T follicular helper cell (primary cell): ENCODE data around the gene ERBB4.

Experiments used
- DNase-seq: peaks from one replicate; pipeline ENCODE4 v3.0.0-alpha.2; 2020; ENCODE audit warnings: low read depth
- total RNA-seq, 2 experiments: gene quantifications; one replicate each; lab custom pipeline; 2026; lab: John Stamatoyannopoulos, UW

The ERBB4 gene
- 0.12 to 0.13 reads per million in 2 experiments for total RNA-seq

- no peak for DNase-seq
Measured at GRCh38 chr2:212538305-212539071, at the start of gene ERBB4. TSS of gene ERBB4 (minus strand) at chr2:212538802. CDS start at chr2:212538530, 272 bp downstream.

DNA sequence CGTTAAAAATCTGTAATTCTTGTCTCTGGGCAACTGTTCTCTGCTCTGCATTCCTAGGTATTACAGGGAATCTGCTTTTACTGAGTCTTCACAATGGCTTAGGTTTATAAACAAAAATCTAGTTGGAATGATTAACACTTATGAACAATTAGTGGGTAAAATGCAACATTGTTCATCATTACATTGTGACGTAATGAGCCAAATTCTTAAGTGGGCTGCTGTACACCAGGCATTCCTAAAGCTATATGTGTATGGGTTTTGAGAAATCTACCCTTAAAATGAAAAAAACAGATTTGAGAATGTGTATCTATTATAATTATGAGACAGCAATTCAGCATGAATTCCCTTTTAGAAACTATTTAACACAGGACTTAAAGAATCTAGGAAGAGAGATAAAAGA, 41.5 kb upstream of the ERBB4 start:
- DNase-seq, result no peak

- DNase-seq, result no peak
Measured at GRCh38 chr2:212556296-212556695, 17.7 kb upstream of the ERBB4 start.

DNA sequence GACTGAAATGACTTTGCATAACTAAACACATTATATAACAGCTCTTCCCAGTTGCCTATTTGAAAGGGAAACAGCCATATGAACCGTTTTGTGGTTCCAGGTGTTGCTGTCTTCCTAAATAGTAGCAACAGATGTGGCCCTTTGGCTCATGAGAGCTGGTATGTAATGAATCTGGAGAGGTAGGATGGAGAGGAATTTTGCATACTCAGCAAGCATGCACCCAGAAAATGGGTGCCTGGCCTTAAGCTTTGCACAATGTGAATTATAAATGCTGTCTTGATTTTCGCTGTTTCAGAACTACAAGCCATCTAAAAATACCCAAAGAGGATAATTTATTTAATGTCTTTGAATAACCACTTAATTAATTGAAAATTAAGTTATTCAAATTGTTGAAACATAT, 15.6 kb upstream of the ERBB4 start:
- DNase-seq, result no peak

GRCh38 chr2:212549941-212550340, 11.3 kb upstream of the ERBB4 start:
- no peak for DNase-seq

- no peak for DNase-seq
Measured at GRCh38 chr2:212549463-212549862, 10.9 kb upstream of the ERBB4 start.

- DNase-seq, result no peak
Measured at GRCh38 chr2:212548455-212548819, 9.8 kb upstream of the ERBB4 start.

- no peak for DNase-seq
Measured at GRCh38 chr2:212547716-212548454, 9.3 kb upstream of the ERBB4 start.

DNA sequence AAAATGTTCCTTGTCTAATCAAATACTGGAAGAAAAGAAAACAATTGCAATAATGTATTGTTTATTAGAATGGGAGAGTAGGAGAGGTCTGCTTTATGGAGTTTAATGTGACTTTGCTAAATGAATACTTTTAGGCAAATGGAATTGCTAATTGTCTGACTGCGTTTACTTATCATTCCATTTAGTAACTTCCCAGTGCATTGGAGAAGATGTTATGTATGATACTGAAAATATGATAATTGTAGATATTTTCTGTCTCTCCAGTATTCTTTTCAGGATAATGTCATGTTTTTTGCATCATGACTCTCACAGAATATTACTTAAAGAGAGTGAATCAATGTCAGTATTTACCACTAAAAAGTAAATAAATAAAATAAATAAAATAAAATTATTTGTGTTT, 8.1 kb upstream of the ERBB4 start:
- DNase-seq, result no peak

DNA sequence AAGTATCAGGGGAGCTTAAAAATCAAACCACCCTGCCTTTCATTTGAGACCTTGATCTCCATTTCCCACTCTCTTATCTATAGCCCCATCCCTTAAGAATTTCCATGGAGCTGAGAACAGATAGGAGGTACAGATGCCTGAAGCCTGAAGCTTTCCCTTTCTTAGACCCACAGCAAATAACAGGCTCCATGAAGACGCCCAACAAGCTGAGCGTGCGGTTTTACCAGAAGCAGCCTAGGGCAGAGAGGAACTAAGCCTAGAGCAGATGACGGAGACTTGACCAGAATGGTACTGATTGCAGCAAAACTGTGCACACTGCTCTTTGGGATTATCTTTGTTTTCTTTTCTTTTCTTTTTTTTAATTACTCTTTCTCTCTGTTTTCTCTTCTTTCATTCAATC, 1.7 kb upstream of the ERBB4 start:
- DNase-seq, result no peak

- no peak for DNase-seq
Measured at GRCh38 chr2:212539072-212539880, 674 bp upstream of the ERBB4 start.

DNA sequence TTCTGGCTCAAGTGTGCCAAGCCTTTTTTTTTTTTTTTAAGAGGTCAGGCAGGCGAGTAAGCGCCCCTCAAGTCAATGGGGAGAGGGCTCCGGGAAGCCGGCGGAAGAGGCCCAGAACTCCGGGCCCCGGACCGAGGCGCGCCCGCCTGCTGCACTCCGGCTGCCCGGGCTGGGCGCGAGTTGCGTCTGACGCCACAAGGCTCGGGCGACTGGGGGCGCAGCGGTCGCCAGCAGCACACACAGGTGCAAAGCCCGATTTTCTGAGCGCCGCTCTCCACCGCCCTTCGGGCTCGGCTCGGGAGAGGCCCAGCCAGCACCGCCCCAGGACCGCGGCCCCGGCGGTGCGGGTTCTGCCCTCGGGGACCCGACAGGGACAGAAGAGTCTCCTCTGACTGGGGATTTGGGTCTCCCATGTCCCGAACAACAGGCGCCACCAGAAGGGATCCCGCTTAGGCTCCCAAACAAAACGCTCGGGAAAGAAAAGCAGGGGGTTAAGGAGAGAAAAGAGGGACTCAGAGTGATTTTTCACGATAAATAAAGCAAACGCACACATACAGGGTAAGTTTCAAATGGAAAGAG, 787 bp downstream of the ERBB4 start:
- DNase-seq, result no peak

- no peak for DNase-seq
Measured at GRCh38 chr2:212536817-212537725, 1.5 kb downstream of the ERBB4 start.

- no peak for DNase-seq
Measured at GRCh38 chr2:212535996-212536816, 2.4 kb downstream of the ERBB4 start.

GRCh38 chr2:212534336-212534735, 4.3 kb downstream of the ERBB4 start:
- no peak for DNase-seq

DNA sequence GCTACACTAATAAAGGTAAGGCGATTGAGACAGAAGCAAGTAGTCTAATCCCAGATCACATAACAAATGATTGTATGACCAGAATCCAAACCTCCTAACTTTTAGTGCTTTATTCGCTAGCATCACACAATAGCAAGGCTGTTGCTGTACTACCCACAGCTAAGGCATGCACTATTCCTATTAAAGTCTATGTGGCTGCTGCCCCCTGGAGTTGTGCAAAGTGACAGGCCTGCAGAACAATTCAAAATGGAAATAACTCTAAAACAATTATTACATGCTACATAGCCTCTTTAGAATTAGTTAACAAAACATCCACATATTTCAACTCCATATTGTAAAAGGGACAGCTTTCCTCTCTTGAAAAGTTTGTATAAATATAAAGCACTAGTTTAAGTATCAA, 6.0 kb downstream of the ERBB4 start:
- no peak for DNase-seq

GRCh38 chr2:212532087-212532486, 6.5 kb downstream of the ERBB4 start:
- no peak for DNase-seq

DNA sequence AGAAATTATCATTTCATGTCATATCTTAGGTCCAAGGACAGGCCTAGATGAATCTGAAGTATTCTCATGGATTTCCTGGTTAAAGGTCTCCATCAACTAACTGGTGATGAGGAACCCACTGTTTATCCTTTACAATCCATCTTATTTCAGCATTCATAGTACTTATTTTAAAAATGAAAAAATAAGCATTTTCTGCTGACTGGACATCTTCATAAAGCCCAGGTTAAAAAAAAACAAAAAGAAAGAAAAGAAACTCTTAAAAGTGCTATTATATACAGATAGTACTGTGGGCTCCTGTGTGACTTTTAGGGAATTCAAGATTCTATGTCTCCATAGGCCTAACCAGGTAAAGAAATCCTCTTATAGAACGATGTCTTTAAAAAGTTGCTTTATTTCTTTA, 7.1 kb downstream of the ERBB4 start:
- no peak for DNase-seq

DNA sequence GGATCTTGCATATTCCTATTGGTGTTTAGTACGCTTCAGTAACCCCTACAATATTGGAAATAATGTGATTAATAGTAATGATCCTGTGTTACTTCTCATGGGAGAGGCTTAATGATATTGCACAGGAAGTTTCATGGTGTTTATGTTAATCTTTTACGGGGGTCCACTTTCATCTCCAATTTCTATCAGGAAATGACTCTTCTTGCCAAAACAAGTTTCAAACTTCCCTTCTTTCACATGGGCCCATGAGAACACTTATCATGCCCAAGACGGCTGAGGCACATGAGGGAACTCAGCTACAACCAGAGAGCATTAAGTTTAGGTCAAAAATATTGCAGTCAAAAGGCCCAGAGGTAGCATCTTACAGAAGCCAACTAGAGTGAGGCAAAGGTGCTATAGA, 7.6 kb downstream of the ERBB4 start:
- DNase-seq, result no peak

DNA sequence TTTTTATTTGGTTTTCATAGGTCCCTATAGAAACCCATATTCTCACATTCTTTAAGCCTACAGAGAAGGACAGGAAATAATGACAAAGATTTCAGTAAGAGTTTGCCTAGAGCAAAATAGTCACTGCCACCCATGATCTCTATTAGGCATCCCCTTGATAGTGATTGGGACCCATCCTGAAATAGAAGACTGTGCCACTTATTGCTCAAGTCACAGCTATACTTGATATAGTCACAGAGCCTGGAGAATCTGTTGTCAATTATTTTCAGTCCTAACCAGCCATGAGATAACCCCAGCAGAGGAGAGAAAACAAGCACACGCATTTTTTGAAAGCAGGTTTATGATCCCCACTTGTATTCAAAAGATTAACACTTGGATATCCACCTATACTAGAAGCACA, 8.2 kb downstream of the ERBB4 start:
- no peak for DNase-seq
